Choroid plexus epithelial cell (primary cell): ENCODE measurements around the gene ALPL.

Experiments used
- DNase-seq: peaks from one replicate; pipeline ENCODE4 v3.0.0-alpha.2; 2010; ENCODE audit warnings: low read depth
- H3K4me3 ChIP-seq: 2 replicates; pipeline ENCODE4 v1.5.1; 2011; ENCODE audit warnings: low read depth, mild to moderate bottlenecking, control low read depth, low read length, moderate library complexity
- TF ChIP-seq, protein P1 (sequence below): conservative IDR thresholded peaks from 2 replicates; pipeline ENCODE4 v1.5.1; 2011; ENCODE audit warnings: low read depth, mild to moderate bottlenecking, control low read depth, inconsistent platforms, low read length, moderate library complexity

Gene ALPL

DNA sequence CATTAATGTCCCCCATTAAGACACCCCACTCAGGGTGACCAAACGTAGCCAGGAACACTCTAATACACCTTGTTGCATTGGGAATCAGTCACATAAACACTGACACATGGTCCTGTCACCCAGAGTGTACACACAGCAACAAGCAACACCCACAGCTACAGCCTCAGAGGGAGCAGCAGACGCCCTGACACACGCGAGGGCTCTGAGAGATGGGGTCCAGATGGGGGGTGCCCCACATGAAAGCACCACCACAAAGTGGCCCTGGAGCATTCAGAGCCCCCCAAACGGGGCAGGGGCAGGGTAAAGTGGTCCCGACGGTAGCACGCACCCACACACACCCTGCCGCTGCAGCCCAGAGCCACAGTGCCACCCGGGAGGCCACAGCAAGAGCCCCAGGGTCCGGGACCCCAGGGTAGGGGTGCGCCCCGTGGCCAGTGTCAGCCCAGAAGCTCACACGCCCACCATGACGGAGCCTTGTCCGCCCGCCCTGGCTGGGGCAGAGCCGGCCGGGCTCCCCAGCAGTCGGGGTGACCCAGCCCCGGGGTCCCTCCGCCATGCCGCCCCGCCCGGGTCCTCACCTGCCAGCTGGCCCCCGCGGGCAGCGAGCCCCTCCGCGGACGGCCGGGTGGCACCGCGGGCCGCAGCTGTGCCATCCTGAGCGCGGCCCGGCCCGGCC is 112.7 kb downstream of the ALPL start:
- no peak overlapping the region for H3K4me3 ChIP-seq
- DNase-seq: no peak
- TF ChIP-seq, protein P1, sequence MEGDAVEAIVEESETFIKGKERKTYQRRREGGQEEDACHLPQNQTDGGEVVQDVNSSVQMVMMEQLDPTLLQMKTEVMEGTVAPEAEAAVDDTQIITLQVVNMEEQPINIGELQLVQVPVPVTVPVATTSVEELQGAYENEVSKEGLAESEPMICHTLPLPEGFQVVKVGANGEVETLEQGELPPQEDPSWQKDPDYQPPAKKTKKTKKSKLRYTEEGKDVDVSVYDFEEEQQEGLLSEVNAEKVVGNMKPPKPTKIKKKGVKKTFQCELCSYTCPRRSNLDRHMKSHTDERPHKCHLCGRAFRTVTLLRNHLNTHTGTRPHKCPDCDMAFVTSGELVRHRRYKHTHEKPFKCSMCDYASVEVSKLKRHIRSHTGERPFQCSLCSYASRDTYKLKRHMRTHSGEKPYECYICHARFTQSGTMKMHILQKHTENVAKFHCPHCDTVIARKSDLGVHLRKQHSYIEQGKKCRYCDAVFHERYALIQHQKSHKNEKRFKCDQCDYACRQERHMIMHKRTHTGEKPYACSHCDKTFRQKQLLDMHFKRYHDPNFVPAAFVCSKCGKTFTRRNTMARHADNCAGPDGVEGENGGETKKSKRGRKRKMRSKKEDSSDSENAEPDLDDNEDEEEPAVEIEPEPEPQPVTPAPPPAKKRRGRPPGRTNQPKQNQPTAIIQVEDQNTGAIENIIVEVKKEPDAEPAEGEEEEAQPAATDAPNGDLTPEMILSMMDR: no peak

DNA sequence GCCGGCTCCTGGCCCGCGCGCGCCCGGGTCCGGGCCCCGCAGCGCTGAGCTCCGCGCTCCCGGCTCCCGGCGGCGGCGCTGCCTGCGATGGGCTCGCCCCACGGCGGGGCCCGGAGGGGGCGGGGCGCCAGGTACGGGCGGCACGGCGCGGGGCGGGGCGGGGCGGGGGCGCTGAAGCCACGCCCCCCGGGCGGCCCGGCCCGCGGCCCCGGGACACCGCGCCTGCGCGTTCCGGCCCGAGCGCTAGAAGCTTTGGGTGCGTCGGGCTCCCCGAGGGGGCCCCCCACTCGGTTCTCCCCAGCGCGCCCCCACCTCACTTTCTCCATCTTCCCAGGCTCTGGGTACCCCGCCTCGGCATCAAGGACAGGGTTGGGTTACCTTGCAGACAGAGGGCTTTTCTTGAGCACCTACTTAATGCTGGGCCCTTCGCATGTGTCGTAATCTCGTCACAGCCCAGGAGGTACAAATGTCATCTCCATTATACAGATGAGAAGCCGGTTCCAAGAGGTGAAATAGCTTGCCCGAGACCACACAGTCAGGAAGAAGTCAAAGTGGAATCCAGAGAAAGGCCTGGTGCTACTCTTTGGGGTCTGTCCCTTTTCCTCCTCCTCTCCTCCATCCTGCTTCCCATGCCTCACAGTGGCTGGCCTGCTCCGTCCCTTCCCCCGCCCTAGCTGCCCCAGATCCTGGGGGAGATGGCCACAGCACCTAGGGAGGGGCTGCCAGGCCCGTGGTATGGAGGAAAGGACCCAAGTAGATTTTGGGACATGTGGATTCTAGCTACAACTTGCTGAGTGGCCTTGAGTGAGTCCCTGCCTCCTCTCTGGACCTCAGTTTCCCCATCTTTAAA is 113.5 kb downstream of the ALPL start:
- peak overlapping the region; percentile 22 for H3K4me3 ChIP-seq
- DNase-seq: no peak
- TF ChIP-seq, protein P1: no peak

DNA sequence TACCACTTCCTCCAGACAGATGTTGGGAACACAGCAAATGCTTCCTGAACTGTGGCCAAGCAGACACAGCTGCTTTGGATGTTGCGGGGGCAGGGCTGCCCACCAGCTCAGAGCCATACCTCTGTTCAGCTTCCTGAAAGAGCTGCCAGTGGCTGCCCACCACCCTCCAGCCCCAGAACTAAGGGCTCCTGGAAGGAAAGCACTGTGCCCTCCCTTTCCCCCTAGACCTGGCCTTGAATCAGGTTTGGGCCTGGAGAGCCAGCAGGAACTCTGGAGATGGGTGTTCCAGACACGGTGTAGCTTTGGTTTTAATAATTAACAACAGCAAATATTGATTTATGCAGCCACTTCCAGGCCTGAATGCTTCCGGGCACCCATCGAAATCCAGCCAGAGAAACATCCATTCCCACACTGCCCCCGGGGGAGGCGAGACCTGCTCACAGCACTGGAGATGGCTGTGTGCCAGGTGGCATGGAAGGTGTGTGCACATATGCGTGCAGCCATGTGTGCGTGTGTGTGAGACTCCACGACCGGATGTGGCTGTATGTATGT is 114.3 kb downstream of the ALPL start:
- H3K4me3 ChIP-seq: no peak overlapping the region
- no peak for DNase-seq
- TF ChIP-seq, protein P1: no peak

DNA sequence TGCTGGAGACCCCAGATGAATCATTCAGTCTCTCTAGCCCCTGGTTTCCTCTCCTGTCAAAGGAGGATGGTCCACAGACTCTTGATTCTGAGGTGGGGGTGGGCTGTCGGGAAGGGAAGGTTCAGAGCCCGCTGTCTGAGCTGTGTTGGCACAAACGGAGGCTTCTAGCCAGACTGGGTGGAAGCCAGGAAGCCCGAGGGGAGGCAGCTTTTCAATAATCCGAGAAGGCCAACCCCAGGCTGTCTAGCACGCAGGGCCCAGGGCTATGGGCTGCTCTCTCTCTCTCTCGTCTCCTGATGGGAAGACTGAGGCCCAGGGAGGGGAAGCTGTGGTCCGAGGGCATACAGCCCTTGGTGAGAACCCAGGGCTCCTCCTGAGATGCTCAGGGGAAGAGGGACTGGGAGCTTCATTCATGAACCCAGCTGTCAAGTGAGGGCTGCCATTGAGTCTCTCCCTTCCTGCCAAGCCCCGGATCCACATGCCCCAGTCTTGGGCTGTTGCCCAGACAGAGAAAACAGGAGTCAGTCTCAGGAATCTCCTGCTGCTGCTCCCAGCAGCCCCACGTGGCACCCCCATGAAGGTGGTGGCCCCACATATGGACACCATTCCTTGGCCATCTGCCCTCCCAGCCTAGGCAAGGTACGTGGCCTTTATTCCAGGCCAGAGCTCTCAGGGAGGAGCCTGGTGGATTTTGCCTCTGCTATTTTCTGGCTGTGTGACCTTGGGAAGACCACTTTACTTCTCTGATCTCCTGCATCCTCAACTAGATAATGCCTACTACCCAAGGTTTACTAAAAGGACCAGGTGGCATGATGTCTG is 115.6 kb downstream of the ALPL start:
- TF ChIP-seq, protein P1: no peak
- DNase-seq: peak; percentile 14
- H3K4me3 ChIP-seq: no peak overlapping the region

DNA sequence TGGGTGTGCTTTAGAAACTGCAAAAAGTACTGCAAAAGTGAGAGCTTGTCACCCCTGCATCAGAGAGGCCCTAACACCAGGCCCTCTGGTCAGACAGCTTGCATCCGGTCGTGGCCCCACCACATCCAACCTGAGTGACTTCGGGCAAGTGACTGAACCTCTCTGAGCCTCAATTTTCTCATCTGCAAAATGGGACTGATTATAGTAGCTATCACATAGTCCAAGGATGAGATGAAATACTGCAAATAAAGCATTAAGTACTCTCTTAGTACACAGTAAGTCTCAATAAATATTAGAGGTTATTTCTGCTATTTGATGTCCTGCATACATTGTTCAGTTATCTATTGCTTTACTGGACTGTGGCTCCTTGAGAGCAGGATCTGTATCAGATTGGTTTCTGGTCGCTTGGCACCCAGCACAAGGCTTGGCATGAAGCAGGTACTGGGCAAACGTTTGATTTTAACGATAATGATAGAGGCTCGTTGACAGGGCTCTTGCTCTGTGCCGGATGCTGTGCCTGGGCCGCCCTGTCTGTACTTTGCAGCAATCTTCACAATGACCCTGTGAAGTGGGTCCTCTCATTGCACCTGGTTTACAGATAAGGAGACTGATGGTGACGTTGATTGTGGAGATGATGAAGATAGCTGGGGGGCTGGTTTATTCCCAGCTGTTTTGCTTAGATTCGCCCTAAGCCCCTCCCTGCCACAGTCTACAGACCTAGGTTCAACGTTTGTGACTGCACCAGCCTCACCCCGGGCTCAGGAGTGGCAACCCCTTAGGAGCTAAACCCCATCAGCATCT is 116.4 kb downstream of the ALPL start:
- H3K4me3 ChIP-seq: no peak overlapping the region
- TF ChIP-seq, protein P1: no peak
- no peak for DNase-seq

DNA sequence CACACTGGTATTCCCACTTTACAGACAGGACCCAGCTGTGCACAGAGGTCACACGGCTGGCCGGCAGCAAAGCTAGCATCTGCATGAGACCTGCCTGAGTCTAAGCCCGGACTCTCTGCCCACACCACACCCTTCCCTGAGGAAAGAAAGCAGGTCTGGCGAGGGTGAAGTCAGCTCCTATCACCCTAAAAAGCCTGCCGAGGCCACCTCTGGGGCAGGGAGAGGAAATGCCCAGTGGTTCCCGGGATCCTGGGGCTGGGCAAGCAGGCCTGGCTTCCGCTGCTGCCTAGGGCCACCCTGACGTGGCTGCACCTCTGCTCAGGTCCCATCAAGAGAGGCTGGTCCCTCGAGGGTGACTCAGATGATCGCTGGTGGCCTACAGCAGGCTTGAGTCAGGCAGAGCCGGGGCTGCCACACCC is 117.7 kb downstream of the ALPL start:
- no peak overlapping the region for H3K4me3 ChIP-seq
- TF ChIP-seq, protein P1: no peak
- DNase-seq: no peak
